Colon (tissue), 2 donors: Measurements from ENCODE around the gene TLCD1.

Source experiments
- FAIRE-seq: peaks from 2 replicates; lab custom pipeline; 2012; peaks lifted over from hg19 to GRCh38; lab: Jason Lieb, UNC
- donor health status: control.
- donor health status: control.

The TLCD1 gene, protein sequence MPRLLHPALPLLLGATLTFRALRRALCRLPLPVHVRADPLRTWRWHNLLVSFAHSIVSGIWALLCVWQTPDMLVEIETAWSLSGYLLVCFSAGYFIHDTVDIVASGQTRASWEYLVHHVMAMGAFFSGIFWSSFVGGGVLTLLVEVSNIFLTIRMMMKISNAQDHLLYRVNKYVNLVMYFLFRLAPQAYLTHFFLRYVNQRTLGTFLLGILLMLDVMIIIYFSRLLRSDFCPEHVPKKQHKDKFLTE

DNA sequence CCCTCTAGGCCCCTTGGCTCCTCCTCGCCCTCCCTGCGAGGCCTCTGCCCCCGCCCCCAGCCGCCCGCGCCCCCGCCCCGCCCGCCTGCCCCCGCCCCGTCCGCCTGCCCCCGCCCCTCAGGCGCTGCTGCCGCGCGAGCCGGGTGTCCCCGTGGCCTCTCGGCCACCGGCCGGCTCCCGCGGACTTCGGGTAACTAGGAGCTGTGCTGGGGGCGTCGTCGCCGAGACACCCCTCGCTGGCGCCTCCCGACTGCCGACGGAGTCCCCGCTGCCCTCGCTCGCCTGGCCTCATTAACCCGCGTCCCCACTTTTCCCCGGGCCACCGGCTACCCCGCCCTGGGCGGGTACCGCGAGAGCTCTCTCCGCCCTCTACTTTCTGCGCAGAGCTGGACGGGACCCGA is at the start of gene TLCD1:
Gene TLCD1, minus strand, starts transcription at position 8 of the 401 bp plus-strand sequence. CDS start 136 bp downstream, outside the sequence.
- no peak for FAIRE-seq

DNA sequence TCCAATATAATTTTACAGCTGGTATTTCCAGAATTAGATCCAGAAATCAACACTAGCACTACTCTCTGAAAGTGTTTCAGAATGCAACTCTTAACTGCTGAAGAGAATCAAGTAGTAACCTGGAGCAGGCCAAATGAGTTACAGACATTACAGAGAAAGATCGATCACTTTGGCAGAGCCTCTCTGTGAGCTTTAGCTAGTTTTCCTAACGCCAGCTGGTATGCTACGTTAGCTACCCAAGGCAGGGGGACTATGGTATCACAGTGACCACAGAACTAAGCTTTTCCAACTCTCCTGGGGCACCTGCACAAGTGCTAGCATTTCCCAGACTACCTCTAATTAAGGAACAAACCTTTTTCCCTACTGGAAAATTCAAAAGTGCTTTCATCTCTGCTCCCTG is 48.2 kb upstream of the TLCD1 start:
- no peak for FAIRE-seq

DNA sequence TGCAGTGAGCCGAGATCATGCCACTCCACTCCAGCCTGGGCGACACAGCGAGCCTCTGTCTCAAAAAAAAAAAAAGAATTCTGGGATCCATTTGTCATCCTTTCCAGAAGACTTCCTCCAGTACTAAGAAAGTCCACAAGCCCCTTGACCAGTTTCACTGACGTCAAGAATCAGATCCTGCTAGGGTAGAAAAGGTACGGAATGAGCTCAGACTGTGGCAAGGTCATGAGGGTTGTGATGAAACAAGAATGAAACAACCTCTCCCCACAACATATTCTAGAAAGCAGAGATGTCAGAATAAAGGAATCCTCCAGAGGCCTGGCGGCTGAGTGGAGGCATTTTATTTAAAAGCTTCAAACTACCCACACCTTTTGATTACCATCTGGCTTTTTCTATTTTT is 47.7 kb upstream of the TLCD1 start:
- no peak for FAIRE-seq

DNA sequence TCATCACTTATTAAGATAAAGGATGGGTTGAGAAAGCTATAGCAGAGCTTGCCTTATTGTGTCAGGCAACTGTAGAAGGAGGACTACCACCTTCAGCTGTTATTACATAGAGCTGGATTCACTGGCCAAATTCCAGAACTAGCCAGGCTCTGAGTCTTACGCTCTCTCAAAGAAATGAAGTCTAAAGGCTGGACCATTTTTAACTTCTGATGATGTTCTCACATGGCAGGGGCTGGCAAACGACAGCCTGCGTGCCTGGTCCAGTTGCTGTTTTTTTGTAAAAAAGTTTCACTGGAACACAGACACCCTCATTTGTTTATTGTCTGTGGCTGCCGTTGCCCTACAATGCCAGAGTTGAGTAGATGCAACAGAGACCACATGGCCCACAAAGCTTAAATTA is 39.0 kb upstream of the TLCD1 start:
- FAIRE-seq = no peak

DNA sequence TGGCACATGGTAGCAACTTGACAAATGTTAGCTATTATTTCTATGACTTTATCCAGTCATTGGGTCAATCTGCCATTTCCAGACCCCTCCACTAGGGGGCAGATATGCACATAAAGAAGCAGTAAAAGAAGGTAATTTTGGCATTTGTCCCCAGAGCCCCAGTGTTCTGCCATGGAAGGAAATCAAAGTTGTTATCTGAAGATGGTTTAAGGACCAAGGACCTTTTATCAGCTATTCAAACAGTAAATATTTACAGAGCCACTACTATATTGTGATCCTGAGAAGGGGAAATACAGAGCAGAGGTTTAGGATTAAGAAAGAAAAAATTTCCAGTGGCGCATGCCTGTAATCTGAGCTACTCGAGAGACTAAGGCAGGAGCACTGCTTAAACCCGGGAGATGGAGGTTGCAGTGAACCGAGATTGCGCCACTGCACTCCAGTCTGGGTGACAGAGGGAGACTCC is 37.8 kb upstream of the TLCD1 start:
- no peak for FAIRE-seq

DNA sequence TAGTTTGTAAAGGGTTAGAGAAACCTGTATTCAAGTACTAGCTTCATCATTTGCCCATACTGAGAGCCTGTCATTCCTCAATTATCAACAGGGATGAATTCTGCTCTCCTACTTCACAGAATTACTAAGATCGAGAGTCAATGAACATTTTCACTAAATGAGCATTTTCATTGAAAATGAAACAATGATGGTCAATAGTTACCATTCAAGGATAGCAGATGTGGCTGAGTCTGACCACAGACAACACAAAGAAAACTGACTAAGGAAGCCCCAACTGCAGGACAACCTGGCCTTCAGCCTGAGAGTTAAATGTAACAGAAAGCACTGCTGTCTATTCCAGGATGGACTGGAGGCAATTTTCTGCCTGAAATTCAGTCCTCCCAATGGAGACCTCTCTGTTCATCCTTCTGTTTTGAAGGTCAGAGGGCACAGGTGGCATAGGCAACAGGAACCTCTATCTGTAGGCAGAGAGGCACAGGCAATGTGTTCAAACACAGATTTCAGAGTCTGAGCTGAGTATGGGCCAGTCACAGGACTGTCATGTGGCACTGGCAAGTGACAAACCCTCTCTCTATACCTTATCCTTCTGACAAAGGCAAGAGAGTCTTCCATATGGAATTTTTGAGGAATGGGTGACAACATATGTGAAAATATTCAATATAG is 37.2 kb upstream of the TLCD1 start:
- no peak for FAIRE-seq

DNA sequence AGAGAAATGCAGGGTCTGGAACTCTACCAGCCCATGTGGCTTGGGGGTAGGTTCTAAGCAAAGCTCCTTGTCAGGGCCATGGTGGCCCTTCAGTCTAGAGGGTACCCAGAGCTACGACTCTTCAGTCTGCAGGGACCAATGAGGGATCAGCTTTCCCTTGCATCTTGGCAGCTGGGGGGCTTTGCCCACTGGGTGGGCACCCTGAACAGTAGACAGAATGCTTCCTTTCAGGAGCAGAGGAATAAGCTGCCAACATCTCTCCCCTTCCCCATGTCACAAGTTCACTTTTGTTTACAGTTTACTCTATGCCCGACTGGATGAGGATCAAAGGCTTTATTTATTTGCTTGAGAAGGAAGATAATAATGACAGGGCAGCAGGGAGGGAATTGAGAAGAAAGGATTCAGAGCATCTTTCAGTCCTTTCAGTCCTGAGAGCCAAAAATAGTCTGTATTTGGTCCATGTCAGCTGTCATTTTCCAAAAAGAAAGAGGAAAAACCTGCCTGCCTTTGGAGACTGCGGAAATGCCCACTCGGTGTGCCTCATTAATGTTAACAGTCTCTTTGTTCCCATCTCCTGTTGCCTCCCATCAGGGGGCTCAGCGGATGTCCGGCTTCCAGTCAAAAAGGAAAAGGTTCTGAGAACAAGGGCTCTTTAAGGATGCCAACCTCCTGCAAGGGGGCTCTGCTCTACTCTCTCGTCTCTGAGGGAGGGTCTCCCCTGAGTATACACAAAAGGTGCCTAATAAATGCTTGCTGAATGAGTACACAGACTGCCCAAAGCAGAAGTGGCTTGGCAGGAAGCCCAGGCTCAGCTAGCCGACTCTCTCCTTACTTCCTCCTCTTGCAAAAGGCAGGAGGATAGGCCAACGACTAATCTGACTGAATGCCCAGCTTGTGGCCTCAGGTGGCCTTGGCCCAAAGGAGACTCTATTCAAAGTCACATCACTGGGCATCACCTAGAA is 34.8 kb upstream of the TLCD1 start:
- no peak for FAIRE-seq

DNA sequence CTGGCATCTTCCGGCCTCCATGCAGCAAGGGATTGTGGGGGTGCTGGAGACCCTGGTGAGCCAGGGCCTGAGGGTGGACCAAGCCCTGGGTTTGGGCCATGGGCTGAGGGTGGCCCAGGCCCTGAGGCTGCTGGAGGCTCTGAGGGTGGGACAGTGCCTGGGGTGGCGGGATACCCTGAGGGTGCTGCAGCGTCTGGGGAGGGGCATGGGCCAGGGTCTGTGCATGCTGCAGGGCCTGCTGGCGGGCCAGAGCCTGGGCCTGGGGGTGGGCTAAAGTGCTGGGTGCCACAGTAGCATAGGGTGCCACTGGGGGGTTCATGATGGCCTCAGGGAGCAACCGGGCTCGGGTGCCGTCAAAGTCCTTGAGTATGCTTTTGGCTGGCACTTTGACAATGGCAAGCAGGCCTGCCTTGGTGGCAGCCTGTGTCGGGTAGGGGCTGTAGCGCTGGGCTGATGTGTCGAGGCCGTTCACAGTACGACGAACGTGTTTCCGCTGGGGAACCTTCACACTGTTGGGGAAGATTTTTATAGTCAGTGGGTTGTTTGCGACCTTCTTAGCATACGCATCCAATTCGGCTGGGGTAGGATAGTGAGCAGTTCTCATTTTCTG is 33.3 kb upstream of the TLCD1 start:
- no peak for FAIRE-seq

DNA sequence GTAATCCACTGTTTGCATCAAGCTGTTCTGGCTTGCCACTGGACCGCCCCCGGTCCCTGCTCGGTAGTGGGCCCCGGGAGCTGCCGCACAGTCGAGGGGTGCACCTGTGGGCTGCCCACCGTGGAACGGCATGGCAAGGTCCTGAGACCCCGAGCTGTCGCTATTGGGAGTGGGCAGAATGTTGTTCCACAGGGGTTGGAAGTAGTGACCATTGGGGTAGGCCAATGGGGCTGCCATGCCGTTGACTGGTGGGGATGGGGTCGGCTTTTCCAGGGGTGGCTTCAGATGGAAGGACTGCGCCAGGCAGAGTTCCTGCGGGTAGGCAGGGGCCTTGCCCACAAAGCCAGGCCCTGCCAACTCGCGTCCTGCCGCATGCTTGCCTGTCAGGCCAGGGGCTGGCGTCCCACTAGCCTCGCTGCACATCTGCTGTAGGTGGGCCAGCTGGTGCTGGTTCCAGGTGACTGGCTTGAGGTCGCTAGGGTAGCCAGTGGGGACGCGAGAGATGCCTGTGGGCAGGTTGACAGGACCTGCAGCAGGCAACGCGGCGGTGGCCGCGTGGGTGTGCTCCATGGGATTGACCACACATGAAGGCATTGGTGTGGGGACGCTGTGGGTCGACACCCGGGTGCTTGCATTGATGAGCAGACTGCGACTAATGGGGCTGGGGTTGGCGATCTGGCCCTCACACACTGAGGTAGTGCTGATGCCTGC is 32.5 kb upstream of the TLCD1 start:
- FAIRE-seq = no peak

DNA sequence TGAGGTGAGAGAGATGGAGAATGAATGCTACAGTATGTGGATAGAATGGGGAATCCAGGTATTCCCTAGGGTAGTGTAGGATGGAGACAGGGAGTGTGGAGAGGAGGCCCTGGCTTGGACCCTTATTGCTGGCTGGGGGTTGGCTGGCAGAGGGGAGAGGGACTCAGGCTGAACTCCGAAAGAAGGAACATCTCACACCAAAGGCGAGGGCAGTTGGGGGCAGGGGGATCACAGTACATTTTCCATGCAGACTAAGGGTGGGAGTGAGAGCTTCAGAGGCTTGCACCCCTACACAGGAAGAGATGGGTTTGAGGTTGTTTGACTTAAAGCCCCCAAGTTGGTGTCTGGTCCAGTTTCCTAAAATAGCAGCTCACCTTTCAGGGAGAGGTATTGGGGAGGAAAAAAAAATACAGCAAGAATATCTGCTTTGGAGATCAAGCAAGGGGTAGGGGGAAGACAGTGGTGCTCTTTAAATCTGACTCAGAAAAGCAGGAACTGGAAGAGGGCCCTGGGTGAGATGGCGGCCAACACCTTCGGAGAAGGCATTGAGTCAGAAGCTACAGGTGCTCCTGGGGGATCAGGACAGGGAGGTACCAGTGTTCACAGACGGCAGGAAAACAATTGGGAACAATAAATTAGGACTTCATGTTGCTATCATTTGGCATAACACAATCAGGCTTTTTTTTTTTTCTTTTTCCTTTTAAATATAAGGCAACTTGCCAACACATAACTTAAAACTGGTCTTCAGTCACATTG is 30.2 kb upstream of the TLCD1 start:
- FAIRE-seq = no peak

DNA sequence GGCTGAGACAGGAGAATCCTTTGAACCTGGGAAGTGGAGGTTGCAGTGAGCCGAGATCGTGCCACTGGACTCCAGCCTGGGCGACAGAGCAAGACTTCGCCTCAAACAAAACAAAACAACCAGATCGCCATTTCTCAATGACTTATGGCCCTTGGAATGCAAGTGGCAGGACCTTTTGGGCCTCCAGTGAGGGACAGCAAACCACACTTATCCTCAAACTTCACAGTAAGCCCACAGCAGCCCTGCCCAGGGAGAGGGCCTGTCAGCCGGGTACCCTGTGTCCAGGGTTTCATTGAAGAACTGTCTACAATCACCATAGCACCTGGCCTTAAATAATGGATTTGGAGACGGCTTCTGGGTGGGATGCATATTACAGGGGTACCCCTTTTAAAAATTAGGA is 29.5 kb upstream of the TLCD1 start:
- FAIRE-seq = no peak

DNA sequence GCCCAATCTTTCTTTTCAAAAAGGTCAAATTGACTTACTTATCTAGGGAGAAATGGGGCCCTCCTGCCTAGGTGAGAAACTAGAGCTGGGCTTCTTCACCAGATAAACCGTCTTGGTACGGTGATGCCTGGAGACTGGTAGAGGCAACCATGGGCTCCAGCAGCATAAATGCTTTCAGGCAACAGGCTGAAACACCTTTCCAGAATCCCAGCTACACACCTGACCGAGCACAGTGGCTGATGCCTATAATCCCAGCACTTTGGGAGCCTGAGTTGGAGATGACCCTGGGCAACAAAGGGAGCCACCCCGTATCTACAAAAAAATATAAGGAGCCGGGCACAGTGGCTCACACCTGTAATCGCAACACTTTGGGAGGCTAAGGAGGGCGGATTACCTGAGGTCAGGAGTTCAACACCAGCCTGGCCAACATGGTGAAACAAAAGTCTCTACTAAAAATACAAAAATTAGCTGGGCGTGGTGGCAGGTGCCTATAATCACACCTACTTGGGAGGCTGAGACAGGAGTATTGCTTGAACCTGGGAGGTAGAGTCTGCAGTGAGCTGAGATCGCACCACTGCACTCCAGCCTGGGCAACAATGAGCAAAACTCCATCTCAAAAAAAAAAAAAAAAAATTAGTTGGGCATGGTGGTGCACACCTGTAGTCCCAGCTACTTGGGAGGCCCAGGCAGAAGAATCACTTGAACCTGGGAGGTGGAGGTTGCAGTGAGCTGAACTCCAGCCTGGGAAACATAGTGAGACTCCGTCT is 25.8 kb upstream of the TLCD1 start:
- FAIRE-seq = no peak

DNA sequence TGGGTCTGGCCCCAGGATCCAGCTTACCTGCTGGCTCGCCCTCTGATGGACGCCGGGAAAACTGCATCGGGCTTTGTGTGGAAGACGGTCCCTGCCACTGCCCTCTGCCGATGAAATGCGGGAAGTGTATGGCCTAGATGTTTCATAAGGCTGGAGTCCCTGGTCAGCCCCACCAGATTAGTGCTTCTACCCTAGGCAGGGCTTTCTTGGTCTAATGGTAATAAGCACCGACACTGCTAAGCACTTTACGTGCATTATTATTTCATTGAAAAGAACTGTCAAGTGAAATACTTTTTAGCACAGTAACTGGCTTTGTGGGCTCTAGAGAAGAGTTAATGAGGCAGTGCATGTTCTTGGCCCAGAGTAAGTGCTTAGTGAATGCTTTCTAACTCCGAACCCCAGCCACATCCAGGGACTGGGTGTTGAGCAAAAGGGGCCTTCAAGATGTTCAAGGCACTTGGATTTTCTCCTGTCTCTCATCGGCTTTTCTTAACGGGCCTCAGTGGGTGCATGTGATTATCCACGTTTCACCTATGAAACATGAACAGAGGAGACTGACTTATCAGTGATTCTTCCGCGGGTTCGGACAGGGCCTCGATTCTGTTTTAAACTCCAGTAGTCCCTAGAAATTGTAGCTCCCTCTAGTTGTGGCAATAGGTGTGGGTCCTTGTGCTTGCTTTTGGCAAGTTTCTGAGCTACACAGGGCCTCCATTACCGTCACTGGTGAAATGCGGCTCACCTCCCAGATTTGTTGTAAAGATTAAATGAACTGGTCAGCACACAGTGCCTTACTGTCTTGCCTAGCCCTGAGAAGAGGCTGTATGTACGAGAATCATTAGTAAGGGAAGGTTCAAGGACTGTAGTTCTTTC is 24.4 kb upstream of the TLCD1 start:
- no peak for FAIRE-seq

DNA sequence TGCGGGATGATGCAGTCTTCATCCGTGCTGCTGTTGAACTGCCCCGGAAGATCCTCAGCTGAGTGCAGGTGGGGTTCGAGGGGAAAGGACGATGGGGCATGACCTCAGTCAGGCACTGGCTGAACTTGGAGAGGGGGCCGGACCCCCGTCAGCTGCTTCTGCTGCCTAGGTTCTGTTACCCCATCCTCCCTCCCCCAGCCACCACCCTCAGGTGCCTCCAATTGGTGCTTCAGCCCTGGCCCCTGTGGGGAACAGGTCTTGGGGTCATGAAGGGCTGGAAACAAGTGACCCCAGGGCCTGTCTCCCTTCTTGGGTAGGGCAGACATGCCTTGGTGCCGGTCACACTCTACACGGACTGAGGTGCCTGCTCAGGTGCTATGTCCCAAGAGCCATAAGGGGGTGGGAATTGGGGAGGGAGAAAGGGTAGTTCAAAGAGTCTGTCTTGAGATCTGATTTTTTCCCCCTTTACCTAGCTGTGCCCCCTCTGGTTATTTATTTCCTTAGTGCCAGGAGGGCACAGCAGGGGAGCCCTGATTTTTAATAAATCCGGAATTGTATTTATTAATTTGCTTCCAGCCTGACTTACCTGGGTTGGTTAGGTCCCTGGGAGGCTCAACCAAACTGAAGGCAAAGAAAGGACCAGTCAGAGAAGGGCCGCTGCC is 23.6 kb upstream of the TLCD1 start:
- FAIRE-seq = no peak

DNA sequence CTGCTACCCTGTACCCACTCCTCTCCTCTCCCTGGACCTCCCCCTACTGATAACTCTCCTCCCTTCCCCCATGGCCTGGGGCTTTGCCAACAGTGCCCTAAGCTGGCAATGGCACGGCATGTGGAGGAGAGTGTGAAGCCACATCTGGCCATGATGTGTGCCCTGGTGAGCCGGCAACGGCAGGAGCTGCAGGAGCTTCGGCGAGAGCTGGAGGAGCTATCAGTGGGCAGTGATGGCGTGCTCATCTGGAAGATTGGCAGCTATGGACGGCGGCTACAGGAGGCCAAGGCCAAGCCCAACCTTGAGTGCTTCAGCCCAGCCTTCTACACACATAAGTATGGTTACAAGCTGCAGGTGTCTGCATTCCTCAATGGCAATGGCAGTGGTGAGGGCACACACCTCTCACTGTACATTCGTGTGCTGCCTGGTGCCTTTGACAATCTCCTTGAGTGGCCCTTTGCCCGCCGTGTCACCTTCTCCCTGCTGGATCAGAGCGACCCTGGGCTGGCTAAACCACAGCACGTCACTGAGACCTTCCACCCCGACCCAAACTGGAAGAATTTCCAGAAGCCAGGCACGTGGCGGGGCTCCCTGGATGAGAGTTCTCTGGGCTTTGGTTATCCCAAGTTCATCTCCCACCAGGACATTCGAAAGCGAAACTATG is 23.0 kb upstream of the TLCD1 start:
- no peak for FAIRE-seq

DNA sequence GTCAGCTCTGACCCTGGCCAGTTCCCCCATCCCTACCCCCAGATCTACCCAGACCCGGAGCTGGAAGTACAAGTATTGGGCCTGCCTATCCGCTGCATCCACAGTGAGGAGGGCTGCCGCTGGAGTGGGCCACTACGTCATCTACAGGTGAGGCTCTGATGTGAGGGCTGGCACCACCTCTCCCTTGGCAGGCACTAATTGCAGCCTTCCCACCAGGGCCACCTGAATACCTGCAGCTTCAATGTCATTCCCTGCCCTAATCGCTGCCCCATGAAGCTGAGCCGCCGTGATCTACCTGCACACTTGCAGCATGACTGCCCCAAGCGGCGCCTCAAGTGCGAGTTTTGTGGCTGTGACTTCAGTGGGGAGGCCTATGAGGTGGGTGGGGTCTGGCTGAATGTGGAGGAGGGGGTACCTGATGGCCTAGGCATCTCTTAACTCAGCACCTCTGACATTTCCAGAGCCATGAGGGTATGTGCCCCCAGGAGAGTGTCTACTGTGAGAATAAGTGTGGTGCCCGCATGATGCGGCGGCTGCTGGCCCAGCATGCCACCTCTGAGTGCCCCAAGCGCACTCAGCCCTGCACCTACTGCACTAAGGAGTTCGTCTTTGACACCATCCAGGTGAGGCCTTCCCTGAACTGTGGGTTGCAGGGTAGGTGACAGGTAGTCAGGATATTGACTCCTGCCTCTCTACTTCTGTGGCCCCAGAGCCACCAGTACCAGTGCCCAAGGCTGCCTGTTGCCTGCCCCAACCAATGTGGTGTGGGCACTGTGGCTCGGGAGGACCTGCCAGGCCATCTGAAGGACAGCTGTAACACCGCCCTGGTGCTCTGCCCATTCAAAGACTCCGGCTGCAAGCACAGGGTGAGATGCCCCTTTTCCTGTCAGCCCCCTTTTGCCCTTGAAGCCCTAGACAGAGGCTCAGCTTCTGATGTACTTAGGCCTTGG is 22.0 kb upstream of the TLCD1 start:
- no peak for FAIRE-seq
